Ascending aorta (tissue), 2 donors: Measurements from ENCODE around the gene METTL21C. TPM values are rescaled to one million over a fixed set of nuclear protein-coding genes. Genes with fewer than 3 reads are reported as not detected.

Source experiments
- DNase-seq, 2 donors: peaks; one replicate each; pipeline ENCODE4 v3.0.0-alpha.2; 2019; ENCODE audit warnings: low spot score in 2 of 2
- H3K27ac ChIP-seq, 2 donors: fragments of 200-600 bp; sonication (generic); one replicate each; pipeline ENCODE4 v1.5.1; 2016 to 2017; ENCODE audit warnings: mild to moderate bottlenecking in 1 of 2
- H3K27me3 ChIP-seq: fragments of 200-600 bp; sonication (generic); one replicate; pipeline ENCODE4 v1.5.1; 2017
- H3K36me3 ChIP-seq, 2 donors: fragments of 200-600 bp; sonication (generic); one replicate each; pipeline ENCODE4 v1.5.1; 2016
- H3K4me1 ChIP-seq, 2 donors: fragments of 200-600 bp; sonication (generic); one replicate each; pipeline ENCODE4 v1.5.1; 2016 to 2017; ENCODE audit warnings: mild to moderate bottlenecking in 1 of 2
- H3K4me3 ChIP-seq, 2 donors: fragments of 200-600 bp; sonication (generic); one replicate each; pipeline ENCODE4 v1.5.1; 2016 to 2017; ENCODE audit warnings: mild to moderate bottlenecking in 1 of 2
- H3K9me3 ChIP-seq, 2 donors: fragments of 200-600 bp; sonication (generic); one replicate each; pipeline ENCODE4 v1.5.1; 2016
- CTCF ChIP-seq, 3 experiments: fragments of 200-600 bp in 2 of 3; fragments of 450-650 bp in 1 of 3; sonication (generic) in 2 of 3; IDR thresholded peaks; one replicate each; pipeline ENCODE4 v1.5.1; 2016 to 2019; ENCODE audit warnings: antibody characterized with exemption in 3 of 3, mild to moderate bottlenecking in 1 of 3, moderate library complexity in 1 of 3
- intact Hi-C: fragments of 100-400 bp; cut with DNase I; formaldehyde crosslinking; loops from one replicate; pipeline ENCODE4 v1.15.1; 2023
- total RNA-seq: library from RNA; depleted of rRNA; stranded (reverse); fragments of >200 nt; gene quantifications from one replicate; pipeline ENCODE4 v1.1.0, GENCODE V29; 2016

The METTL21C gene
- not detected for total RNA-seq

GRCh38 chr13:102694937-102695336 is at the start of gene METTL21C:
TSS of gene METTL21C (minus strand) at chr13:102695044. CDS start at chr13:102694498, 546 bp downstream.
- no peak within 1 kb of the TSS for H3K27ac ChIP-seq
- no peak for TF ChIP-seq CTCF (IDR thresholded peaks at IDR 0.05)

GRCh38 chr13:102742506-102742905 is 47.7 kb upstream of the METTL21C start:
- H3K9me3 ChIP-seq = peaks cover 0 to 24% of the 10 kb centered on the region in 2 donors

More at GRCh38 chr13:102694937-102695336, at the start of gene METTL21C:
- Histone ChIP-seq H3K4me1 (no peaks in the 10 kb centered on the region), H3K9me3 (no peaks in the 10 kb centered on the region), H3K36me3 (no peaks in the 10 kb centered on the region), H3K27me3 (no peaks in the 10 kb centered on the region), H3K4me3 (no peak within 1 kb of the TSS)
- intact Hi-C loops = no loop called here
- no peak for DNase-seq

GRCh38 chr13:102742101-102742500 is 47.3 kb upstream of the METTL21C start:
- Histone ChIP-seq H3K36me3 (no peaks in the 10 kb centered on the region), H3K27ac (no peak overlapping the region), H3K27me3 (no peaks in the 10 kb centered on the region), H3K9me3 (peaks cover 0 to 24% of the 10 kb centered on the region in 2 donors), H3K4me1 (no peaks in the 10 kb centered on the region), H3K4me3 (no peak overlapping the region)
- no peak for TF ChIP-seq CTCF (IDR thresholded peaks at IDR 0.05)
- no peak for DNase-seq
- intact Hi-C loops = no loop called here

More at GRCh38 chr13:102742506-102742905, 47.7 kb upstream of the METTL21C start:
- no peak for DNase-seq
- Histone ChIP-seq H3K4me3 (no peak overlapping the region), H3K27me3 (no peaks in the 10 kb centered on the region), H3K36me3 (no peaks in the 10 kb centered on the region), H3K4me1 (no peaks in the 10 kb centered on the region), H3K27ac (no peak overlapping the region)
- intact Hi-C loops = no loop called here
- TF ChIP-seq CTCF (IDR thresholded peaks at IDR 0.05) = no peak

GRCh38 chr13:102729560-102730270 is 34.9 kb upstream of the METTL21C start:
- intact Hi-C loops = loop anchor here (2.0 kb wide), 1 partner anchor 59 kb away; no protein-coding TSS in a partner anchor
- no peaks in the 10 kb centered on the region for H3K9me3 ChIP-seq
- no peak overlapping the region for H3K27ac ChIP-seq
- H3K36me3 ChIP-seq = no peaks in the 10 kb centered on the region
- H3K4me3 ChIP-seq = no peak overlapping the region
- H3K27me3 ChIP-seq = no peaks in the 10 kb centered on the region
- no peaks in the 10 kb centered on the region for H3K4me1 ChIP-seq
- DNase-seq = no peak
- TF ChIP-seq CTCF (IDR thresholded peaks at IDR 0.05) = no peak

GRCh38 chr13:102726430-102726829 is 31.6 kb upstream of the METTL21C start:
- intact Hi-C loops = no loop called here
- Histone ChIP-seq H3K4me1 (no peaks in the 10 kb centered on the region), H3K27ac (no peak overlapping the region), H3K36me3 (no peaks in the 10 kb centered on the region), H3K4me3 (no peak overlapping the region), H3K9me3 (no peaks in the 10 kb centered on the region), H3K27me3 (no peaks in the 10 kb centered on the region)
- TF ChIP-seq CTCF (IDR thresholded peaks at IDR 0.05) = no peak
- no peak for DNase-seq
